IMR-90 (cell line): ENCODE results near the gene INPP5A. TPM values are rescaled to one million over a fixed set of nuclear protein-coding genes. Genes with fewer than 3 reads are reported as not detected.

ENCODE experiments used
- ATAC-seq: fragments of 200-7000 bp; cut with Tn5 transposase; 2 replicates; pipeline ENCODE4 v1.9.1; 2020; ENCODE audit warnings: low read depth, mild to moderate bottlenecking, moderate library complexity
- BruUV-seq: library from RNA; stranded (reverse); fragments of 400-500 nt; replicated peaks from 2 replicates; lab custom pipeline; 2021; lab: Mats Ljungman, UMichigan
- CTCF ChIA-PET: fragments of 300-600 bp; formaldehyde crosslinking; extraction: SDS; loops from one replicate; lab custom pipeline; 2021; ENCODE audit warnings: antibody characterized with exemption; lab: Yijun Ruan, JAX
- POLR2A ChIA-PET: fragments of 300-600 bp; sonication (Branson Sonifier 250); formaldehyde crosslinking; loops from one replicate; lab custom pipeline; 2022; ENCODE audit warnings: antibody characterized with exemption; ENCODE audit not compliant: unreplicated experiment; lab: Charles Lee
- DNase-seq: peaks from one replicate; pipeline ENCODE4 v3.0.0; 2013
- H2AFZ ChIP-seq: replicated peaks from 2 replicates; pipeline ENCODE3; 2013; ENCODE audit warnings: low read length, mild to moderate bottlenecking; ENCODE audit not compliant: poor library complexity
- H2AK5ac ChIP-seq: 2 replicates; pipeline ENCODE4 v1.6.1; 2013; ENCODE audit warnings: low read depth, low read length, inconsistent platforms
- H2AK9ac ChIP-seq: replicated peaks from 2 replicates; pipeline ENCODE3; 2013; ENCODE audit warnings: mild to moderate bottlenecking, low read depth, low read length, moderate library complexity; ENCODE audit not compliant: poor library complexity
- H2BK120ac ChIP-seq: 2 replicates; pipeline ENCODE4 v1.6.1; 2013; ENCODE audit warnings: low read depth, low read length, inconsistent platforms
- H2BK15ac ChIP-seq: 3 replicates; pipeline ENCODE4 v1.6.1; 2013; ENCODE audit warnings: low read depth, low read length, inconsistent platforms
- H2BK20ac ChIP-seq: 2 replicates; pipeline ENCODE4 v1.6.1; 2013; ENCODE audit warnings: low read depth, mild to moderate bottlenecking, inconsistent platforms, low read length, moderate library complexity
- H2BK5ac ChIP-seq: 2 replicates; pipeline ENCODE4 v1.6.1; 2013; ENCODE audit warnings: mild to moderate bottlenecking, low read depth, low read length, inconsistent platforms; ENCODE audit not compliant: poor library complexity, severe bottlenecking
- H3K14ac ChIP-seq: replicated peaks from 2 replicates; pipeline ENCODE4 v1.6.1; 2013; ENCODE audit warnings: low read depth, low read length, inconsistent platforms
- H3K18ac ChIP-seq: 2 replicates; pipeline ENCODE4 v1.6.1; 2013; ENCODE audit warnings: low read depth, low read length, control low read depth
- H3K23ac ChIP-seq: 2 replicates; pipeline ENCODE4 v1.6.1; 2013; ENCODE audit warnings: low read depth, low read length, inconsistent platforms
- H3K27ac ChIP-seq: 2 replicates; pipeline ENCODE4 v1.5.1; 2013; ENCODE audit warnings: mild to moderate bottlenecking, control low read depth, low read length; ENCODE audit not compliant: insufficient read depth
- H3K27me3 ChIP-seq: 2 replicates; pipeline ENCODE4 v1.6.1; 2013; ENCODE audit warnings: low read length; ENCODE audit not compliant: control insufficient read depth, insufficient read depth
- H3K36me3 ChIP-seq: 2 replicates; pipeline ENCODE4 v1.6.1; 2013; ENCODE audit warnings: low read length, mixed read lengths; ENCODE audit not compliant: control insufficient read depth, insufficient read depth
- H3K4ac ChIP-seq: 2 replicates; pipeline ENCODE4 v1.6.1; 2013; ENCODE audit warnings: low read depth, low read length, inconsistent platforms
- H3K4me1 ChIP-seq: 2 replicates; pipeline ENCODE4 v1.6.1; 2013; ENCODE audit warnings: low read length, mixed read lengths; ENCODE audit not compliant: control insufficient read depth, insufficient read depth
- H3K4me2 ChIP-seq: 2 replicates; pipeline ENCODE4 v1.6.1; 2013; ENCODE audit warnings: low read depth, mild to moderate bottlenecking, control low read depth, low read length, moderate library complexity
- H3K4me3 ChIP-seq: 2 replicates; pipeline ENCODE4 v1.5.1; 2013; ENCODE audit warnings: low read depth, mild to moderate bottlenecking, control low read depth, low read length, moderate library complexity; ENCODE audit not compliant: insufficient read depth
- H3K56ac ChIP-seq: 2 replicates; pipeline ENCODE4 v1.6.1; 2013; ENCODE audit warnings: low read length, inconsistent platforms; ENCODE audit not compliant: insufficient read depth; ENCODE audit errors: extremely low read depth
- H3K79me1 ChIP-seq, 2 experiments: 2 replicates each; pipeline ENCODE4 v1.6.1; 2013; ENCODE audit warnings: low read length in 2 of 2, inconsistent platforms in 1 of 2, low read depth in 1 of 2
- H3K9ac ChIP-seq: 2 replicates; pipeline ENCODE4 v1.6.1; 2013; ENCODE audit warnings: low read depth, low read length, control low read depth
- H3K9me1 ChIP-seq: 2 replicates; pipeline ENCODE4 v1.6.1; 2013; ENCODE audit warnings: low read length, inconsistent platforms; ENCODE audit not compliant: insufficient read depth
- H3K9me3 ChIP-seq: 2 replicates; pipeline ENCODE4 v1.6.1; 2013; ENCODE audit warnings: low read length; ENCODE audit not compliant: control insufficient read depth, insufficient read depth
- H4K20me1 ChIP-seq: 2 replicates; pipeline ENCODE4 v1.6.1; 2013; ENCODE audit warnings: low read length, inconsistent platforms; ENCODE audit not compliant: insufficient read depth
- H4K5ac ChIP-seq: 2 replicates; pipeline ENCODE4 v1.6.1; 2013; ENCODE audit warnings: mild to moderate bottlenecking, low read depth, low read length, control low read depth
- H4K8ac ChIP-seq, 2 experiments: 2 replicates each; pipeline ENCODE4 v1.6.1; 2013; ENCODE audit warnings: low read depth in 2 of 2, low read length in 2 of 2, control low read depth in 1 of 2, inconsistent platforms in 1 of 2
- H4K91ac ChIP-seq: 2 replicates; pipeline ENCODE4 v1.6.1; 2013; ENCODE audit warnings: low read depth, low read length, inconsistent platforms; ENCODE audit not compliant: insufficient read depth
- CEBPB ChIP-seq: IDR thresholded peaks from 2 replicates; pipeline ENCODE4 v1.6.1; 2012; ENCODE audit warnings: low read depth, low read length, improper control_type of control experiment
- CHD1 ChIP-seq: IDR thresholded peaks from 2 replicates; pipeline ENCODE4 v1.6.1; 2012; ENCODE audit warnings: low read depth, low read length, improper control_type of control experiment
- CTCF ChIP-seq: conservative IDR thresholded peaks from 2 replicates; pipeline ENCODE4 v1.5.1; 2012; ENCODE audit warnings: mild to moderate bottlenecking, low read depth, low read length, improper control_type of control experiment
- MAFK ChIP-seq: IDR thresholded peaks from 2 replicates; pipeline ENCODE4 v1.6.1; 2012; ENCODE audit warnings: low read depth, low read length, improper control_type of control experiment
- MAZ ChIP-seq: IDR thresholded peaks from 2 replicates; pipeline ENCODE4 v1.6.1; 2012; ENCODE audit warnings: low read depth, mild to moderate bottlenecking, low read length, improper control_type of control experiment, moderate library complexity, borderline replicate concordance
- NFE2L2 ChIP-seq: fragments of 150-350 bp; IDR thresholded peaks from 2 replicates; pipeline ENCODE4 v1.6.1; 2016; ENCODE audit warnings: low read depth, mild to moderate bottlenecking, low read length
- POLR2A ChIP-seq: IDR thresholded peaks from 2 replicates; pipeline ENCODE4 v1.6.1; 2012; ENCODE audit warnings: mild to moderate bottlenecking, low read depth, low read length
- RCOR1 ChIP-seq: IDR thresholded peaks from 2 replicates; pipeline ENCODE4 v1.6.1; 2012; ENCODE audit warnings: mild to moderate bottlenecking, low read length, improper control_type of control experiment; ENCODE audit not compliant: insufficient replicate concordance
- RFX5 ChIP-seq: IDR thresholded peaks from 2 replicates; pipeline ENCODE4 v1.8.0; 2012; ENCODE audit warnings: low read depth, mild to moderate bottlenecking, low read length, moderate library complexity
- SMC3 ChIP-seq: fragments of 150-350 bp; IDR thresholded peaks from 2 replicates; pipeline ENCODE4 v1.6.1; 2016; ENCODE audit warnings: low read depth, mild to moderate bottlenecking, antibody characterized with exemption, low read length, moderate library complexity
- WGBS, 2 experiments: methylation state at CpG; one replicate each; pipeline versions ENCODE4 v1.1.5 to v1.1.7; 2013; ENCODE audit warnings: missing lambda C conversion rate in 2 of 2; ENCODE audit not compliant: insufficient read length in 1 of 2; ENCODE audit errors: extremely low coverage in 2 of 2; 5-methylcytosine and 5-hydroxymethylcytosine counted together
- dilution Hi-C: fragments of 300-500 bp; cut with HindIII; formaldehyde crosslinking; loops from one replicate; pipeline ENCODE4 v1.14.3; 2018; ENCODE audit warnings: low sequenced_read_pairs; ENCODE audit not compliant: unreplicated experiment
- in situ Hi-C: fragments of 300-500 bp; cut with MboI; formaldehyde crosslinking; loops from 3 replicates; pipeline ENCODE4 v1.14.3; 2019; ENCODE audit warnings: low sequenced_read_pairs, inconsistent platforms, mixed read lengths
- intact Hi-C: fragments of 100-400 bp; cut with micrococcal nuclease; formaldehyde crosslinking; loops from 2 replicates; pipeline ENCODE4 v1.10.0; 2022
- polyA plus RNA-seq, 3 experiments: library from polyadenylated mRNA; depleted of rRNA; stranded (reverse); fragments of >200 nt; gene quantifications; 2 replicates each; pipeline ENCODE4 v1.2.3, GENCODE V29; 2012; ENCODE audit warnings: low replicate concordance in 1 of 3
- total RNA-seq: library from RNA; depleted of rRNA; stranded (reverse); fragments of >200 nt; gene quantifications from 2 replicates; pipeline ENCODE4 v1.2.3, GENCODE V29; 2012
- TF ChIP-seq, protein P1 (sequence below): fragments of 150-350 bp; IDR thresholded peaks from 2 replicates; pipeline ENCODE4 v1.6.1; 2017; ENCODE audit warnings: mild to moderate bottlenecking, antibody characterized with exemption, low read length, low read depth
- TF ChIP-seq, protein P2 (sequence below): fragments of 150-350 bp; IDR thresholded peaks from 2 replicates; pipeline ENCODE4 v1.6.1; 2016; ENCODE audit warnings: low read depth, mild to moderate bottlenecking, low read length, moderate library complexity, borderline replicate concordance

Gene INPP5A
- total and polyA plus RNA-seq, 2 of the 4 experiments (the other 2 are of a cell fraction), result 21.4 to 36.7 TPM

GRCh38 chr10:132538790-132539421, 1.3 kb downstream of the INPP5A start:
- dilution Hi-C loops, result no loop called here
- Histone ChIP-seq H2BK20ac (no peak overlapping the region), H3K14ac (peak overlapping the region; percentile 58), H3K23ac (peak overlapping the region; percentile 90), H3K18ac (no peak overlapping the region), H4K20me1 (peaks cover 55% of the 10 kb centered on the region), H3K56ac (no peak overlapping the region), H4K91ac (no peak overlapping the region), H4K8ac (no peak overlapping the region), H2BK5ac (peak overlapping the region; percentile 36), H3K4me3 (peak overlapping the region; percentile 64), H3K4ac (peak overlapping the region; percentile 19), H2BK120ac (peak overlapping the region; percentile 32; the same call in 1 of the 2 replicates), H4K5ac (no peak overlapping the region), H2AFZ (peak overlapping the region; percentile 3), H3K9me3 (no peaks in the 10 kb centered on the region), H3K9ac (peak overlapping the region; percentile 80), H3K27me3 (no peaks in the 10 kb centered on the region), H3K79me1 (peaks cover 32 to 87% of the 10 kb centered on the region in 2 experiments), H2AK9ac (peak overlapping the region; percentile 94), H3K9me1 (peaks cover 15% of the 10 kb centered on the region), H3K27ac (no peak overlapping the region), H2AK5ac (peak overlapping the region; percentile 15), H3K4me1 (peaks cover 24% of the 10 kb centered on the region), H3K4me2 (peak overlapping the region; percentile 95), H3K36me3 (no peaks in the 10 kb centered on the region), H2BK15ac (no peak overlapping the region; the same call in 2 of the 3 replicates)
- ChIA-PET CTCF (no interaction called here), POLR2A (no interaction called here)
- WGBS, 2 experiments, result no CpG with 5 or more reads among the region's 2 CpGs
- DNase-seq (no peak), ATAC-seq (no peak)
- intact Hi-C loops, result loop anchor here (5.0 kb wide), 1 partner anchor 38 kb away; no protein-coding TSS in a partner anchor
- no peak for TF ChIP-seq RCOR1
- TF ChIP-seq RFX5, result no peak
- no peak for TF ChIP-seq CEBPB
- no peak for TF ChIP-seq CTCF
- no peak for TF ChIP-seq SMC3
- TF ChIP-seq, protein P1, sequence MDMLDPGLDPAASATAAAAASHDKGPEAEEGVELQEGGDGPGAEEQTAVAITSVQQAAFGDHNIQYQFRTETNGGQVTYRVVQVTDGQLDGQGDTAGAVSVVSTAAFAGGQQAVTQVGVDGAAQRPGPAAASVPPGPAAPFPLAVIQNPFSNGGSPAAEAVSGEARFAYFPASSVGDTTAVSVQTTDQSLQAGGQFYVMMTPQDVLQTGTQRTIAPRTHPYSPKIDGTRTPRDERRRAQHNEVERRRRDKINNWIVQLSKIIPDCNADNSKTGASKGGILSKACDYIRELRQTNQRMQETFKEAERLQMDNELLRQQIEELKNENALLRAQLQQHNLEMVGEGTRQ, result no peak
- TF ChIP-seq, protein P2, sequence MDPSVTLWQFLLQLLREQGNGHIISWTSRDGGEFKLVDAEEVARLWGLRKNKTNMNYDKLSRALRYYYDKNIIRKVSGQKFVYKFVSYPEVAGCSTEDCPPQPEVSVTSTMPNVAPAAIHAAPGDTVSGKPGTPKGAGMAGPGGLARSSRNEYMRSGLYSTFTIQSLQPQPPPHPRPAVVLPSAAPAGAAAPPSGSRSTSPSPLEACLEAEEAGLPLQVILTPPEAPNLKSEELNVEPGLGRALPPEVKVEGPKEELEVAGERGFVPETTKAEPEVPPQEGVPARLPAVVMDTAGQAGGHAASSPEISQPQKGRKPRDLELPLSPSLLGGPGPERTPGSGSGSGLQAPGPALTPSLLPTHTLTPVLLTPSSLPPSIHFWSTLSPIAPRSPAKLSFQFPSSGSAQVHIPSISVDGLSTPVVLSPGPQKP, result no peak
- no peak for TF ChIP-seq MAFK
- no peak for TF ChIP-seq CHD1
- no peak for TF ChIP-seq MAZ
- no peak for TF ChIP-seq NFE2L2
- TF ChIP-seq POLR2A, result no peak
- BruUV-seq, result no TSS peak
- in situ Hi-C loops, result no loop called here
